ELR (cell line): ENCODE results near the gene OR10H2.
"Not testable (repeated sequence)": the region's sequence is repeated elsewhere in the genome, so short reads cannot be mapped to it uniquely, and the experiment has no call there.

Experiments
- DNase-seq: peaks from one replicate; pipeline ENCODE4 v3.0.0-alpha.2; 2015; ENCODE audit warnings: low read depth

The OR10H2 gene, protein sequence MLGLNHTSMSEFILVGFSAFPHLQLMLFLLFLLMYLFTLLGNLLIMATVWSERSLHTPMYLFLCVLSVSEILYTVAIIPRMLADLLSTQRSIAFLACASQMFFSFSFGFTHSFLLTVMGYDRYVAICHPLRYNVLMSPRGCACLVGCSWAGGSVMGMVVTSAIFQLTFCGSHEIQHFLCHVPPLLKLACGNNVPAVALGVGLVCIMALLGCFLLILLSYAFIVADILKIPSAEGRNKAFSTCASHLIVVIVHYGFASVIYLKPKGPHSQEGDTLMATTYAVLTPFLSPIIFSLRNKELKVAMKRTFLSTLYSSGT

DNA sequence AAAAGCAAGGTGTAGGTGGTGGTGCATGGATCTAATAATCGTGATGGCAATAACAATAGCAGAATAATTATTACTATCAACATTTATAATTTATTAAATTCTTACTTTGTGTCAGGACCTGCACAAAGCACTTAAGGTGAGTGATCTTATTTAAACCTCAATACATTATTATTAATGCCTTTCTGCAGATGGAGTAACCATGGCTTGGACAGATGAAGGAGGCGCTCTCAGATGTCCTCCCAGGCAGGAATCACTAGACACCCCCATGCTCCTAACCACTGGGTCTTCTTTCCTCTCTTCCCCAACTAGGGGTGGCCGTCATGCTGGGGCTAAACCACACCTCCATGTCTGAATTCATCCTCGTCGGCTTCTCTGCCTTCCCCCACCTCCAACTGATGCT is at the start of gene OR10H2:
Gene OR10H2, plus strand, starts transcription at position 301 of the 400 bp plus-strand sequence. Its CDS starts 20 bp downstream, at position 321.
- DNase-seq: no peak

DNA sequence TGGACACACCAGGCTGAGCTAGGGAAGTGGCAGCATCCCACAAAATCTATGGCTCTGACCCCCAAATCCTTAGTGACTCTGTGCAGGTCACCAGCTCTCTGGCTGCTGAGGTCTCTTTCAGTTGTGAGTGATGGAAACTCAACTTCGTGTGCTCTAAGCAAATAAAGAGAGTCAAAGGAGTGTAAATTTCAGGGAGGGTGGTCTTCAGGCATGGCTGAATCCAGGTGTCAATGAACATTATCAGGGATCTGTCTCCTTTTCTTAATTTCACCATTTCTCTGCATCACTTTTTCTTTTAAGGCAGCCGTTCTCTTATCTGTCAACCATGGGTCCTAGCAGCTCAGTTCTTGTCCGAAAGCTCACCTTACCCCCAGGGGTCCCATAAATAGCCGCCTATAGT is 48.7 kb upstream of the OR10H2 start:
- no peak for DNase-seq

DNA sequence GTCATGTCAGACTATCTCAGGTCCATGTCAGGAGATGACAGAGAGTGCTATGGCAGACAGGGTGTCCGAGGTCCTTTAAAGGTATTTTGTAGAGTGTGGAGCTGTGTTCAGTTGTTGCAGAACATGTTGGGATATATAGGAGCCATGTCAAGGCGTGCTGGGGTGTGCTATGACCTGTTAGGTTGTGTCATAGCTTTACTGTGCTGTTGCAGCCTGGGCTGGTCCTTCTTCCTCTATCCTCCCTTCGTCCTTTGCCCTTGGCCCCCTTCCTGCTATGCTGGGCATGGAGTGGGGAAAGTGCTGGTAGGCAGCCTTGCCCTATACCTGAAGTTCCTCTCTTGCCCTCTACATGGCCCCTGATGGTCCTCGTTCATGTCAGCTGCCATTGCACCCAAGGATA is 48.0 kb upstream of the OR10H2 start:
- not testable (repeated sequence) for DNase-seq

DNA sequence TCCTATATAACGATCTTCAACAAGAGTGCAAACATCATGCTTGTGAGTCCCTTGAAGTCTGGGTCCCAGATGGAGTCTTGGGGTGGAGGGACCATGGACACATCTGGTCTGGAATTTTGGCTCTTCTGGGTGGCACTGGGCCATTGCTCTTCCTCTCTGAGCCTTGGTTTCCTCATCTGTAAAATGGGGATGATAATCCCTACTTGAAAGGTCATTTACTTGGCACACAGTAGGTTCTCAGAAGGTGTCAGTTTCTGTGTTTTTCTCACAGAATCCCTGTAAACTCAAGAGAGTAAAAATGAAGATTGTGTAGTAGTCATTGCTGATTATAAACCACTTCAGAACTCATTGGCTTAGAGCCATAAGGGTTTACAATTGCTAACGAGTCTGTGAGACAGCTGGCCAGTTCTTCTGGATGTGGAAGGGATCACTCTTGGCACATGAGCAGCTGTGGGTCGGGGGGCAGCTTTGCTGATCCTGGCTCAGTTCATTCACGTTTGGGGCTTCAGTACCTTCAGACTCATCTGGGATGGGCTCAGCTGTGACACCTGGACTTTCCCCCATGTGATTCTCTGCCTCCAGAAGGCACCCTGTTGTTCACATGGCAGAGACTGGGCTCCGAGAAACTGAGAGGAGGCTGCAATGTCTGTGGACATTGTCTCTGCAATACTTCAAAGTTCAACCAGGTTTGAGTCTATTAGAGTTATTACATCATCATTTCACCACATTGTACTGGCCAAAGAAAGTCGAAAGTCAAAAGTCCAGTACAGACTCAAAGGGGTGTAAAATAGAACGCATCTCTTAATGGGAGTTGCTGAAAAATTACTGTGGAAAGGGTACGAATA is 47.1 kb upstream of the OR10H2 start:
- no peak for DNase-seq

DNA sequence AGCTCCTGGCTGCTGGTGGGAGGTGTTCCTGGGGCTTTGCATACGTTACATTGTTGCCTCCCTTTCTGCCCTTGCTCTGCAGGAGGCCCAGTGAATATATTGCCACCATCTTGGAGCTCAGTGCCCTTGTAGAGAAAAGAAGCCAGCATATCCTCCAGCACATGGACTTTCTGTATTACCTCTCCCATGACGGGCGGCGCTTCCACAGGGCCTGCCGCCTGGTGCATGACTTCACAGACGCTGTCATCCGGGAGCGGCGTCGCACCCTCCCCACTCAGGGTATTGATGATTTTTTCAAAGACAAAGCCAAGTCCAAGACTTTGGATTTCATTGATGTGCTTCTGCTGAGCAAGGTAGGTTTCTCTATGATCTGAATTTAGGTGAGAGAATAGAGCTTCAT is 44.4 kb upstream of the OR10H2 start:
- no peak for DNase-seq

DNA sequence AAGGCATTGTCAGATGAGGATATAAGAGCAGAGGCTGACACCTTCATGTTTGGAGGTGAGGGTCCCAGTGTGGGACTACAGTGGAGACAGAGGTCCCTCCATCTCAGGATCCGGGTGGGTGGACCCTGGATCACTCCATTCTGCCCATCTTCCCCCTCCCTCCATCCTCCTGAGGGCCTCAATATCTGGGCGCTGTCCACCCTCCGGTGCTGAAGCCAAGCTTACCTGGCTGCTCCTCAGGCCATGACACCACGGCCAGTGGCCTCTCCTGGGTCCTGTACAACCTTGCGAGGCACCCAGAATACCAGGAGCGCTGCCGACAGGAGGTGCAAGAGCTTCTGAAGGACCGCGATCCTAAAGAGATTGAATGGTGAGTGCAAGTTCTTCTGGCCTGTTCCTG is 43.0 kb upstream of the OR10H2 start:
- DNase-seq: no peak

DNA sequence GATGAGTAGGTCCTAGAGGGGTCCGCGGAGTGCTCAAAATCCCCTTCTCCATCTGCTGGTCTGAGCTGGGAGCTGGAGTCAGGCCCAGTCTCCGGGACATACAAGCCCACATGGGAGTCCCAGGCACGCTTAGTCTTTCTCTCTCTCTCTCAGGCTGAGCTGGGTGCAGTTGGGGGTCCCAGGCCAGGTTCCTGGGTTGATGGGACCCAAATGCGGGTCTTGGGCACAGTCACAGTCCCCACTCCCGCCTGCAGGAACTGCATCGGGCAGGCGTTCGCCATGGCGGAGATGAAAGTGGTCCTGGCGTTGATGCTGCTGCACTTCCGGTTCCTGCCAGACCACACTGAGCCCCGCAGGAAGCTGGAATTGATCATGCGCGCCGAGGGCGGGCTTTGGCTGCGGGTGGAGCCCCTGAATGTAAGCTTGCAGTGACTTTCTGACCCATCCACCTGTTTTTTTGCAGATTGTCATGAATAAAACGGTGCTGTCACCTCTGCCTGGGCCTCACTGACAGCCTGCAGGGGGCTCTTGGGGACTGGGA is 31.1 kb upstream of the OR10H2 start:
- DNase-seq: no peak

DNA sequence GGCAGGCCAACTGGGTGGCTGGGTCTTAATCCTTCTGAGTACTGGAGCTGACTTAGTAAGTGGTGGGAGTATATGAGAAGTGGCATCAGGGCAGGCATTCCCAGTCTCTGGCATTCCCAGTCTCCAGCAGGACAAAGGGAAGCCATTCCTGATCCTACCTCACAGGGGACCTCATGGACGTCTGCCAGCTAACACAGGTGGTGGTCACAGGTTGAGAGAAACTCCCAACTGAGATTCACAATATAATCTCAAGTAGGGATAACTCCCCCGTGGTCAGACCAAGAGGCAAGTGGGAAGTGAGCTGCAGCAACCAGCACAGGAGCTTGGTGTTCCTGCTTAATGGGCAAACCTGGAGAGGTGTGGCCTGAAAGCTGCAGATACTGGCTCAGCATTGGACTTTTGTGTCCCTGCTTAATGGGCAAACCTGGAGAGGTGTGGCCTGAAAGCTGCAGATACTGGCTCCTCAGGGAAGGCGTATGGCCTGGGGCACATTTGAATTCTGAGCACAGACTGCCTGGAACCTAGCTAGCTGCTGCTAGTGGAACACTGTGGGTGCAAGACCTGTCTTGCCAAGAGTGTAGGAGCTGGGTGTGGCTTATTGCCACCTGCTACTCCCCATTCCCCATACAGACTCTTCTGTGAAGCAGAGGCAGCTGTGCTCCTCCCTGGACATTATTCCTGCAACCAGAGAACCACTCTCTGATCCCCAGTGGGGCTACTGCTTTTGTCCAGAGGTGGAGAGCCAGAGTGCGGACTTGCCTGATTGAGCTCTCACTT is 25.9 kb upstream of the OR10H2 start:
- no peak for DNase-seq

DNA sequence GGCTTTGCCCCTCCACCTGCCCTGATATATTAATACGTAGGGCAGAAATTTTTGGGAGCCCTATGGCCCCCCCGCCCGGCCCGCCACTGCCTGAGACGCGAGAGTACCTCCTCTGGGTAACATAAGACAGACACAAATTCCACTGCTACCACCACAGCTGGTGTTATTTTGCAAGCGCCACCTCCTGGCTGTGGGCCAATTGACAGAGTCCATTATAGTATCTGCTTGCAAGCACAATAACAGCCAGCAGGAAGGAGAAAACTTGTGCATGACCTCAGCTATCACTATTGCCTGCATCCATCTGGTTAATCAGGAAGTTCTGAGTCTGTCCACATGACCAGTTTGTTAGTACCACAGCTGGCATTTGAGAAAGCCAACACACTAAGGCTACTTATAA is 25.3 kb upstream of the OR10H2 start:
- DNase-seq: peak; percentile 5

DNA sequence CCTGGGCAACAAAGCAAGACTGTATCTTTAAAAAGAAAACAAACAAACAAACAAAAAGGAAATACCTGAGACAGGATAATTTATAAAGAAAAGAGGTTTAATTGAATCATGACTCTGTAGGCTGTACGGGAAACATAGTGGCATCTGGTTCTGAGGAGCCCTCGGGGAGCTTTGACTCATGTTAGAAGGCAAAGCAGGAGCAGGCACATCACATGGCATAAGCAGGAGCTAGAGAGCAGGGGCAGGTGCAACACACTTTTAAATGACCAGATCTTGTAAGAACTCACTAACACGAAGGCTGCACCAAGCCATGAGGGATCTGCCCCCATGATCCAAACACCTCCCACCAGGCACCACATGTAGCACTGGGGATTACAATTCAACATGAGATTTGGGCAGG is 13.2 kb upstream of the OR10H2 start:
- DNase-seq: no peak

DNA sequence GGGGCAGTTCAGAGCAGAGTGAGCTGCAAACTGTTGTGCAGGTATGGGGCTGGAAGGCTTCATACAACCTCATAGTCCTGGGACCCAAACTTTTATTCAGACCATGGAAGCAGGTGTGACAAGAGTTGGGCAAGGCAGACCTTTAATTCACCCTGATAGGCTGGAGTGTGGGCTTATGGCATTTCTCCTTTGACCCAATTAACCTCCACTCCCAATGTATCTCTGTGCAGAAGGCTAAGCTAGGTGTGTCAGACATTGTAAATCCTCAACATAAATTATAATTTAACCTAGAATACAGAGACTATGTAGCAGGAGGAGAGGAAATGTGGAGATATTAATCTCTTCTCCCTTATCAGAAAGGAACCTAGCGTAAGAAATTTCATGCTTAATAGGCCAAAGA is 12.2 kb upstream of the OR10H2 start:
- DNase-seq: no peak

DNA sequence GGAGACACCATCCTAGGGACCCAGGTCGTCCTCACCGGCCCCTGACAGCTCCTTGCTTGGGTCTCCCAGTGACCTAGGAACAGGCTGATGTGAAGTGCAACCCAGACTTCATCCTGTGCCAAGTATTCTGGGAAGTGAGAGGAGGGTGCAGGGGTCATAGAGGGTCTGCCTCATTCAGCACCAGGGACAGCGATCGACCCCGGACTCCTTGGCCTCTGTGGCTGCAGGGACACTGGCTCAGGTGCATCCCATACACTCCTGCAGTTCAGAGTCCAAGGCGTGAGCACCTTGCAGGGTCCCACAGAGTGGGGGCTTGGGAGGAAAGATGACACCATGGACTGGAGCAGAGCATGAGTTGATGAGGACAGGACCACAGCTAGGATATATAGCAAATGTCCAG is 10.0 kb upstream of the OR10H2 start:
- no peak for DNase-seq

DNA sequence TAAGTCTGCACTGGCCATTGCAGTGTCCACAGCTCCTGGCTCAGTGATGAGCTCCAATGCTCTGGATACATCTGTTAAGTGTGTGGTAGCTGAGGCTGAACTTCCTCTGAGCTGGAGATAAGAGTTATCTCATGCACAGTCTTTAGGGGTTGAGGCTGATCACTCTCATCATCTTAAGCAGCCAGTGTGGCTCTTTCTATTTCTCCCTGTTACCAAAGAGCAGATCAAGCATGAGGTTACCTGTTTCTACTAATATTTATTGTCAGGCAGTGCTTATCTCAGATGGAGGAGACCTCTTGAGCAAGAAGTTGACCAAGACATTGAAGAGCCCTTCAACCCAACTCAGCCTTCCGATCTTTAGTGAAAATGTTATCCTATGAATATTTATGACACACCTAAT is 6.6 kb upstream of the OR10H2 start:
- no peak for DNase-seq

DNA sequence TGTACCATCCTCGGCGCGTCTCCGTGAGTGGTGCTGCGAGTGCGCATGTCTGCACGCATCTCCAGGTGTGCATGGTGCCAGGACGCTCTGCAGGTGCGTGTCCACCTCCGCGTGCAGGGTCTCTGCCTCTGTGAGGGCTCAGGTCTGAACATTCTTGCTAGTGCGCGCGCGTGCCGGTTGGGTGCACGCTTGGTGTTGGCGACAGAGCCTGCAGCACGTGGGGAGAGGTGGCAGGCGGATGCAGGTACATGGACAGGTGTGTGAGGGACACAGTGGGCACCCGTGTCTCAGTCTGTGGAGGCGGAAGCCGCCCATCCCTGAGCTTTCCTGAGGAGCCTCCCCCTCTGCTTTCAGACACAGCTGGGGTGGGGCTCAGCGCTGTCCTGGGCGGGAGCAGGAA is 4.9 kb upstream of the OR10H2 start:
- no peak for DNase-seq

DNA sequence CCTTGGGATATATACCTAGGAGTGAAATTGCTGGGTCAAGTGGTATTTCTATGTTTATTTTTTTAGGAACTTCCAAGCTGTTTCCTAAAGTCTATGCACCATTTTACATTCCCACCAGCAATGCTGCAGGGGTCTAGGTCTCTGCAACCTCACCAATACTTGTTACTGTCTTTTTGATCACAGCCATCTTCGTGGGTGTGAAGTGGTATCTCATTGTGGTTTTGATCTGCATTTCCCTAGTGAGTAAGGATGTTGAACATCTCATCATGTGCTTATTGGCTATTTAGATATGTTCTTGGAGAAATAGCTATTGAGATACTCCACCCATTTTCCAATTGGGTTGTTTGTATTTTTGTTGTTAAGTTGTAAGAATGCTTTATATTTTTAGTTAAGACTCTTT is 2.7 kb downstream of the OR10H2 start:
- DNase-seq: no peak

DNA sequence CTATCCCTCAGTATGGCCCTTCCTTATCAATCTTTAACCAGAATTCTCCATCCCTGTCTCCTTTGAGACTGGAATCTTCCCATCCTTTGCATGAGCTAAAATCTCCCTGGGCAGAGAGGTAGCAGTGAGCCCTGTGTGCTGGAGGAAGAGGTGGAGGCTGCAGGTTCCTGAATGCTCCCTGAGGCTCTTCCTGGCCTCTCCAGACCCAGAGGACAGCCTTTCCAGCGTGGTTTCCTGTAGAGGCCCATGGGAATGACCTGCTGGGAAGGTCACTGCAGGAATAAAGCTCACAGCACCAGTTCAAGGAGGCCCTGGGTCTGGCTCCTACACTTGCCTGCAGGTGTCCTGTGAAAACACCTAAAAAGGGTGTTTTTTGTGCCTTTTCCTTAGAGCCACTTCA is 4.6 kb downstream of the OR10H2 start:
- no peak for DNase-seq

DNA sequence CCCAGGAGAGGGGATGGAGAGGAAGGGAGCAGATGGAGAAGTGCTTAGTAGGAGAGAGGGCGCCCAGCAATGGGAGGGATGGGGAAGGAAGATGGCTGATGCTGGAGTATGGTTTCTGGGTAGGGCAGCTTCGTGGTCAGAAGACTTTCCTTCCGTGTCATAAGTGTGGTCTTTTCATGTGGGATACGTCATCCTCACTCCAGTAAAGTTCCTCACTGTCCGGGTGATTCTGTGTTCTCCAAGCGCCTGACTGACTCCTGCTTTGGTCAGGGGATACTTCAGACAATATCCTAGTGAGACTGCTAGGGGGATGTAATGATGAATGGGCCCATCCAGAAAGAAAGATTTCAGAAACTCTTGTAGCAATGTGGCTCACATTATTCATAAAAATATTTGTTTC is 6.1 kb downstream of the OR10H2 start:
- no peak for DNase-seq

DNA sequence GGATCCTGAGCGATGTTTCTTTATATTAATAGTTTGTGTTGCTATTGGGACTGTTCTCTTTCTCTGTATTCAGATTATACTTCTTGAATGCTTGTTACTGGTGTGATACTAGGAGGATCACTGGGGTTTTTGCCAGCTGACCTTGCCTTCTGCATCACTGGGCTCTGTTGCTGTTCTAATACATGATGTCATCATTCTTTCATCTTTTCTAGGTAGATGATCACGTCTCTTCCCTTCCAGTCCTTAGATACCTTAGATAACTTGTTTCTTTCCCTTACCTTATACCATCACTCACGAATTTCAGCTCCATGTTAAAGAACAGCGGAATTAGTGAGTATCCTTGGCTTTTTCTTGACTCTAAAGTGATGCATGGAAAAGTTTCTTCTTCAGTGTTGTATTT is 9.9 kb downstream of the OR10H2 start, which contains the start of gene OR10H3:
Gene OR10H3, plus strand, starts transcription at position 264 of the 400 bp plus-strand sequence. CDS start 3,408 bp downstream, outside the sequence.
- DNase-seq: no peak

DNA sequence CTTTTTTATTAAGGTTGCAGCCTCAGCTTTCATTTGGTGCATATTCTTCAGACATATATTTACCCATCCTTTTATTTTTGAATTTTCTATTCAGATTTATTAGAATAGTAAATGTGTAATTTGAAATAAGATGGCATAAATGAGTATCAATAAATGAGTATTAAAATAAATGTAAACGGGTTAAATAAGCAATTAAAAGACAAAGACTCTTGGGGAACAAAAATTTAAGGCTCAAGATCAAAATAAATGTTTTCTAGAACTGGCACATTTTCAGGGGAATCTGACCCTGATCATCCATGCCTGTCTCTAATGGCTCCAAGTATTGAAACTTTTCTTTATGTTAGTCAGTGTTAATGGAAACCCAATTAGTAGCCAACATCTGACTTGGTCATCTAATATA is 13.0 kb downstream of the OR10H2 start:
- DNase-seq: no peak

DNA sequence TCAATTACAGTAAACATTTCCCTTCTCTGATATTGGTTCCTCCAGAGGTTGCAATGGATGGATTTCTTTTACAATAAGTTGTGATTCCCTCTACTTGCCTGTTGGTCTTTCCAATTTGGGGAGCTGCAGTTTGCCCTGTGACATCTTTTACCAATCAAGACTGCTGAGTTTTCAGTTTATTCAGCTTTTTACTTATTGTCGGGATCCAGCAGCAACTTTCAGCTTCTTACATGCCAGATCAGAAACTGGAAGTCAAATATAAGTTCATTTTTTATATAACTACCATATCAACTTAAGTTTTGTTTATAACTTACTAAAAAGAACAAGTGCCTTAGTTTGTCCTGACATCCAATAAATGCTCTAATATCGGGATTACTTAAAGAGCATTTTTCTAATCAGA is 20.4 kb downstream of the OR10H2 start:
- no peak for DNase-seq

DNA sequence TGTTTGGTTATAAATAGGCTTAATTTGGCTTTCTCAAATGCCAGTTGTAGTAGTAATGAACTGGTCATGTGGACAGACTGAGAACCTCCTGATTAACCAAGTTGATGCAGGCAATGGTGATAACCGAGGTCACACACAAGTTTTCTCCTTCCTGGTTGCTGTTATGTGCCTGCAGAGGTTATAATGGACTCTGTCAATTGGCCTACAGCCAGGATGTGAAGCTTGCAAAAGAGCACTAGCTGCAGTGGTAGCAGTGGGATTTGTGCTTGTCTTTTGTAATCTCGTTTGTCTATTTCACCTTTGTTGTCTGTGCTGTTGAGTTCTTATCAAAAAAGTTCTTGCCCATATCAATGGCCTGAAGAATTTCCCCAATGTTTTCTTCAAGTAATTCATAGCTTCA is 30.6 kb downstream of the OR10H2 start:
- DNase-seq: no peak

DNA sequence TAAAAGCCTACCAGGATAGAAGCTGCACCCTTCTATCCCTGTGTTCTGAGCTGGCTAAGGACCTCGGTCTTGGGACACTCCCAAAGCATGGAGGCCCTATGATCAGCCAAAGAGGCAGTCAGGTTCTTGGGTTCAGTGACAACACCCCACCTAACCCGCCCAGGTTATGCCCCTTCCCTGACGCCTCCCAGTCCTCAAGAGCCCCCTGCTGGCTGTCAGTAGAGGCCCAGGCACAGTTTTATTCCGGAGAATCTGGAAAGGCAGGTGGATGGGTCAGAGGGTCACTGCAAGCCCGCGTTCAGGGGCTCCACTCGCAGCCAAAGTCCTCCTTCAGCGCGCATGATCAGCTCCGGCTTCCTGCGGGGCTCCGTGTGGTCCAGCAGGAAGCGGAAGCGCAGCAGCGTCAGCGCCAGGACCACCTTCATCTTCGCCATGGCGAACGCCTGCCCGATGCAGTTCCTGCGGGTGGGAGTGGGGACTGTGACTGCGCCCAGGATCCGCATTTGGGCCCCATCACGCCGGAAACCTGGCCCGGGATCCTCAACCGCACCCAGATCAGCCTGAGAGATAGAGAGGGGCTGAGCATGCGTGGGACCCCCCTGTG is 32.2 kb downstream of the OR10H2 start:
- peak; percentile 3 for DNase-seq
